PC-9 (cell line): ENCODE data around the gene CCNC. TPM values are rescaled to one million over a fixed set of nuclear protein-coding genes. Genes with fewer than 3 reads are reported as not detected.

Experiments
- BruUV-seq: library from RNA; stranded (reverse); fragments of 400-500 nt; replicated peaks from 2 replicates; lab custom pipeline; 2021; lab: Mats Ljungman, UMichigan
- CTCF ChIA-PET: fragments of 300-600 bp; sonication (Branson Sonifier 250); formaldehyde crosslinking; loops from one replicate; lab custom pipeline; 2022; ENCODE audit warnings: antibody characterized with exemption; lab: Charles Lee
- POLR2A ChIA-PET: fragments of 300-600 bp; sonication (Branson Sonifier 250); formaldehyde crosslinking; loops from one replicate; lab custom pipeline; 2022; ENCODE audit warnings: antibody characterized with exemption; ENCODE audit not compliant: unreplicated experiment; lab: Charles Lee
- DNase-seq, 2 experiments: peaks; one replicate each; pipeline versions ENCODE4 v3.0.0 to v3.0.0-alpha.2; 2015 to 2022; ENCODE audit warnings: mixed read lengths in 1 of 2
- H2AFZ ChIP-seq: fragments of 200-600 bp; sonication (generic); 2 replicates; pipeline ENCODE4 v1.8.1; 2017; ENCODE audit warnings: antibody characterized with exemption
- H3F3A ChIP-seq: fragments of 200-600 bp; sonication (generic); 2 replicates; pipeline ENCODE4 v1.8.1; 2017; ENCODE audit warnings: antibody characterized with exemption, mild to moderate bottlenecking, low read depth; ENCODE audit not compliant: insufficient read depth
- H3K27ac ChIP-seq: fragments of 200-600 bp; sonication (generic); 2 replicates; pipeline ENCODE4 v1.6.1; 2016; ENCODE audit warnings: mixed run types
- H3K27me3 ChIP-seq: fragments of 200-600 bp; sonication (generic); 2 replicates; pipeline ENCODE4 v1.6.1; 2016; ENCODE audit warnings: low read depth, mixed run types; ENCODE audit not compliant: insufficient read depth
- H3K36me3 ChIP-seq: fragments of 200-600 bp; sonication (generic); 2 replicates; pipeline ENCODE4 v1.6.1; 2016; ENCODE audit warnings: low read depth, mixed run types
- H3K4me1 ChIP-seq: fragments of 200-600 bp; sonication (generic); replicated peaks from 2 replicates; pipeline ENCODE4 v1.6.1; 2016; ENCODE audit warnings: mixed run types; ENCODE audit not compliant: insufficient read depth
- H3K4me2 ChIP-seq: fragments of 200-600 bp; sonication (generic); 2 replicates; pipeline ENCODE4 v1.6.1; 2017; ENCODE audit warnings: mixed run types
- H3K4me3 ChIP-seq: fragments of 200-600 bp; sonication (generic); 2 replicates; pipeline ENCODE4 v1.6.1; 2016; ENCODE audit warnings: mixed run types
- H3K79me2 ChIP-seq: fragments of 200-600 bp; sonication (generic); 2 replicates; pipeline ENCODE4 v1.6.1; 2017; ENCODE audit warnings: low read depth, mixed run types
- H3K9me2 ChIP-seq: fragments of 200-600 bp; sonication (generic); 2 replicates; pipeline ENCODE4 v1.8.1; 2017; ENCODE audit warnings: mild to moderate bottlenecking; ENCODE audit not compliant: insufficient read depth
- H3K9me3 ChIP-seq: fragments of 200-600 bp; sonication (generic); 2 replicates; pipeline ENCODE4 v1.8.1; 2016; ENCODE audit warnings: low read depth; ENCODE audit not compliant: insufficient read depth
- H4K20me1 ChIP-seq: fragments of 200-600 bp; sonication (generic); 2 replicates; pipeline ENCODE4 v1.8.1; 2017; ENCODE audit not compliant: insufficient read depth
- CTCF ChIP-seq: fragments of 200-600 bp; sonication (generic); conservative IDR thresholded peaks from 2 replicates; pipeline ENCODE4 v1.6.1; 2017; ENCODE audit warnings: mixed run types, antibody characterized with exemption, mild to moderate bottlenecking, moderate library complexity
- EZH2 ChIP-seq: fragments of 200-600 bp; sonication (generic); IDR thresholded peaks from 2 replicates; pipeline ENCODE4 v1.8.0; 2017; ENCODE audit warnings: antibody characterized with exemption, low read depth
- intact Hi-C: fragments of 100-400 bp; cut with micrococcal nuclease; formaldehyde crosslinking; loops from one replicate; pipeline ENCODE4 v1.10.0; 2022; ENCODE audit not compliant: unreplicated experiment
- total RNA-seq: library from RNA; stranded (reverse); gene quantifications from 2 replicates; pipeline ENCODE4 v1.2.3, GENCODE V29; 2021

Gene CCNC
- total RNA-seq, 1 experiment from 2014 or later, result 83.7 TPM

DNA sequence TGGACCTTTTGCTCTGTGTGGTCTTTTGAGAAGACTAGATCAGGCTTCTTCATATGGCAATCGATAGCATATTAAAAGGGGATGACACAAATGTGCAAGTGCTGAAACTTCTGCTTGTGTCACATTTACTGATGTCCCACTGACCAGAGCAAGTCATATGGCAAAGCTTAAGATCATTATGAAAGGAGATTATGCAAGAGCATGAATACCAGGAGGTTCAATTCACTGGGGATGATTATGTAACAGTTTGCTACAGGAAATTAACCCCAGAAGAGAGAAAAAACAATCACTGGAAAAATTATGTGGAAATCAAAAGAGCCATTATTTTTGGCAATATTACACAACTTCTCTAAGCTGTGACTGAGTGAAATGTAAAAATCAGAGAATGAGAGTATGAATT is 24.4 kb upstream of the CCNC start:
- Histone ChIP-seq H4K20me1 (no peaks in the 10 kb centered on the region), H3K9me2 (no peaks in the 10 kb centered on the region), H3K27ac (no peak overlapping the region), H3F3A (no peaks in the 10 kb centered on the region), H3K27me3 (peaks cover 17% of the 10 kb centered on the region; the same call in 1 of the 2 replicates), H3K9me3 (no peaks in the 10 kb centered on the region), H3K4me1 (no peaks in the 10 kb centered on the region), H2AFZ (no peak overlapping the region), H3K79me2 (no peaks in the 10 kb centered on the region), H3K4me3 (no peak overlapping the region), H3K36me3 (no peaks in the 10 kb centered on the region), H3K4me2 (no peak overlapping the region)
- ChIA-PET CTCF (no interaction called here), POLR2A (no interaction called here)
- BruUV-seq, result no TSS peak
- no peak for TF ChIP-seq EZH2
- no peak for TF ChIP-seq CTCF
- DNase-seq, result no peak
- intact Hi-C loops, result no loop called here

GRCh38 chr6:99591673-99592364 is 23.4 kb upstream of the CCNC start:
- Histone ChIP-seq H3K4me1 (no peaks in the 10 kb centered on the region), H3K4me3 (no peak overlapping the region), H3K27me3 (peaks cover 20% of the 10 kb centered on the region), H3F3A (no peaks in the 10 kb centered on the region), H3K9me2 (no peaks in the 10 kb centered on the region), H3K36me3 (no peaks in the 10 kb centered on the region), H3K79me2 (no peaks in the 10 kb centered on the region), H3K27ac (no peak overlapping the region), H4K20me1 (no peaks in the 10 kb centered on the region), H3K9me3 (no peaks in the 10 kb centered on the region), H2AFZ (0 out of 2 replicates have a peak overlapping the region, but pooled peaks have one; percentile 13), H3K4me2 (no peak overlapping the region)
- no peak for TF ChIP-seq EZH2
- no peak for TF ChIP-seq CTCF
- DNase-seq, result no peak
- ChIA-PET CTCF (no interaction called here), POLR2A (no interaction called here)
- BruUV-seq, result no TSS peak
- intact Hi-C loops, result no loop called here

DNA sequence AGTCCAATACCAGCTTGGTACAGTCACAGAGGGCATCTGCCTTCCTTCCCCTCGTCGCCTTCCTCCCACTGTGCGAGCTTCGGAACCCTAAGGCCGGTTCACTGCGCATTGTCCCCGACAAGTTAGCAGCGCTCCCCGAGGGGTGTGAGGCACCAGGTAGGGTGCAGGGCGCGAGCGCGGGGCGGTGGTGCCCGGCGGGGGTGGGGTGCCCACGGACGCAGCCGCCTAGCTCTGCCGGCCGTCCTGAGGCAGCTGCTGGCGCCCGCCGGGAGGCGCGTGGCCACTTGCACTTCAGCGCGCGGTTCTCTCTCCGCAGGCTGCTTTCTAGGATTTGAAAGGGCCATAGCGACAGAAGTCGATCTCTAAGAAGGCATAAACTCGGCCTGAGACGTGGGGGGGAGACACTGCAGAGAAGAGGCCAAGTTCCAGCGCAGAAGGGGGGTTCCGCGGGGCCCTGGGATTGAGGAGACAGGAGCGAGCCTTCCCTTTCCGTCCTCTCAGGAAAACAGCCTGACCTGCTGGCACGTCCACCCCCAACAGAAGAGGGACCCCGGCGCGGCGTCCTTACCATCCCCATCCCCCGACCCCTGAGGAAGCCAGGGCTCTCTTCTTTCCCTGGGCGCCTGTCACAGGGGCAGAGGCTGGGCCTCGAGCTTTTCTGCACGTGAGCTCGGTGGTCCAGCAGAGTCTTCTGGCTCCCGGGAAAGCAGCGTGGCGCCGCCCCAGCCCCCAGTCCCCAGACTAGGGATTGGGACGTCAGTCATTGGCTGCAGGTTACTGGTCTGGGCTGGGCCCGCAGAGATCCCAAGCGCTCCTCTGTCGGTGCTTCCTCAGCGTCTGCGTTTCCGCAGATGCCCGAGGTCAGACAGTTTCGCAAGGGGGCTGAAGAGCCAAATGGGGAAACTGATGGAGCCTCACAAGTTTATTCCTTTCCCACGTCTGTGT is 22.5 kb upstream of the CCNC start:
- Histone ChIP-seq H3K4me3 (no peak overlapping the region), H3K9me2 (no peaks in the 10 kb centered on the region), H4K20me1 (no peaks in the 10 kb centered on the region), H3K27me3 (peaks cover 20% of the 10 kb centered on the region), H3K27ac (no peak overlapping the region), H3K79me2 (no peaks in the 10 kb centered on the region), H3F3A (no peaks in the 10 kb centered on the region), H3K4me2 (no peak overlapping the region), H3K4me1 (no peaks in the 10 kb centered on the region), H2AFZ (no peak overlapping the region), H3K9me3 (no peaks in the 10 kb centered on the region), H3K36me3 (no peaks in the 10 kb centered on the region)
- CTCF ChIA-PET, result no interaction called here
- POLR2A ChIA-PET, result no interaction called here
- intact Hi-C loops, result no loop called here
- BruUV-seq, result no TSS peak
- DNase-seq, result no peak
- no peak for TF ChIP-seq CTCF
- TF ChIP-seq EZH2, result no peak
